BLaER1 treated with 17β-estradiol and CSF1 and Interleukin-3, amounts not matched to agents 10 nM and 100 nM (cell line): ENCODE results near the gene JMJD1C.
"Not testable (repeated sequence)": the region's sequence is repeated elsewhere in the genome, so short reads cannot be mapped to it uniquely, and the experiment has no call there.

Source experiments
- H3K27ac ChIP-seq, 11 experiments: shearing (Covaris generic); formaldehyde crosslinking; 2 replicates each; pipeline ENCODE4 v1.8.1; 2022
- H3K27me3 ChIP-seq, 11 experiments: shearing (Covaris generic); formaldehyde crosslinking; 2 replicates each; pipeline ENCODE4 v1.8.1; 2022
- H3K36me3 ChIP-seq, 11 experiments: shearing (Covaris generic); formaldehyde crosslinking; 2 replicates each; pipeline ENCODE4 v1.8.1; 2022
- H3K4me1 ChIP-seq, 10 experiments: shearing (Covaris generic); formaldehyde crosslinking; 2 replicates each; pipeline ENCODE4 v1.8.1; 2022
- H3K4me2 ChIP-seq, 11 experiments: shearing (Covaris generic); formaldehyde crosslinking; 2 replicates each; pipeline ENCODE4 v1.8.1; 2022
- H3K4me3 ChIP-seq, 10 experiments: shearing (Covaris generic); formaldehyde crosslinking; 2 replicates each; pipeline ENCODE4 v1.8.1; 2022
- H3K9ac ChIP-seq, 11 experiments: shearing (Covaris generic); formaldehyde crosslinking; 2 replicates each; pipeline ENCODE4 v1.8.1; 2022
- H3K9me3 ChIP-seq, 11 experiments: shearing (Covaris generic); formaldehyde crosslinking; replicated peaks in 1 of 11; 2 replicates each; pipeline ENCODE4 v1.8.1; 2022
- H4K20me1 ChIP-seq, 11 experiments: shearing (Covaris generic); formaldehyde crosslinking; 2 replicates each; pipeline ENCODE4 v1.8.1; 2022
- Cebpa-rat ChIP-seq, 11 experiments: shearing (Covaris generic); IDR thresholded peaks; 2 replicates each; pipeline ENCODE4 v1.8.1; 2022

Gene JMJD1C

GRCh38 chr10:63165249-63165648 is 300.5 kb downstream of the JMJD1C start:
- no peaks in the 10 kb centered on the region for H3K27me3 ChIP-seq

DNA sequence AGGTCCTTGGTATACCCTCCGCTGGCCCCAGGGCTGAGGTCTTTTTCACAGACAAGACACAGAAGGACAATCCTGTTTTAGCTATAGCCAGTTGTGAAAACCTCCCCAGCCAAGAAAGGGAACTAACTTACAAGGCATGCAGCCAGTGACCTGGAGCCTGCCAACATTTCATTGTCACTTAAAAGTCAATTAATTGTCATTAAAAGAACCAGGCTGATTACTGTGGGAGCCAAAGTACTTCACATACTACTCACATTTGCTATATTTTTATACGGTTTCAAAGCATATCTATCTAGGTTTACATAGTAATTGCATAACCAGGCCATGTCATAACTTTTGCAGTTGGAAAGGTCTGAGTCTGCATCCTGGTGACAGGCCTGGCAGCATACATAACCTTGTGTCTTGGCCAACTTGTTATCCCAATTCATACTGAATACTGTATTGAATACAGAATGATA is 301.6 kb downstream of the JMJD1C start:
- no peak for TF ChIP-seq Cebpa-rat (IDR thresholded peaks at IDR 0.05)
- Histone ChIP-seq H3K27ac (no peak overlapping the region), H3K36me3 (peaks cover 39 to 61% (median 53%) of the 10 kb centered on the region in 11 experiments)

More at GRCh38 chr10:63165249-63165648, 300.5 kb downstream of the JMJD1C start:
- Histone ChIP-seq H3K4me3 (no peak overlapping the region), H3K4me2 (no peak overlapping the region), H3K36me3 (peaks cover 49 to 71% (median 64%) of the 10 kb centered on the region in 11 experiments), H3K4me1 (peaks cover 0 to 4% (median 0%) of the 10 kb centered on the region in 10 experiments; a peak in 1 of 20 replicates), H3K9ac (no peak overlapping the region), H4K20me1 (peaks cover 0 to 49% (median 6%) of the 10 kb centered on the region in 11 experiments; a peak in 11 of 22 replicates), H3K9me3 (no peaks in the 10 kb centered on the region), H3K27ac (no peak overlapping the region)
- no peak for TF ChIP-seq Cebpa-rat (IDR thresholded peaks at IDR 0.05)

DNA sequence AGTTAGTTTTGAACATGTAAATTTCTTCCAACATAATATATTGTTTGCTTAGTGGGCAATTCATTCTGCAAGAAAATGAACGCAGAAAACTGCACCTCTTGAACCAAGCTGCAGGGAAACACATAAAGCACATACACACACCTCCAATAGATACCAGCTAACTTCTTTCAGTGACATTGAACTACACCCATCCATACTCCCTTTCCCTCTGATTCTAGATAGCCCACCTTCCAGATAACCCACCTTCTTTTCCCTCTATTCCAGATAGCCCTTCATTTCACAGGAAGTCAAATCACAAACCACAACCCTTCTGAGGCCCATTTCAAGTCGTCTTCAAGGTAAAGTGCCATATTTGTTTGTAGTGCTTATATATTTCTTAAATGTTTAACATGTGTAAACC is 304.2 kb downstream of the JMJD1C start:
- peaks cover 4 to 48% (median 21%) of the 10 kb centered on the region in 11 experiments; a peak in 18 of 22 replicates for H4K20me1 ChIP-seq
- no peak overlapping the region; a peak in 1 of 22 replicates for H3K4me2 ChIP-seq
- H3K27me3 ChIP-seq: no peaks in the 10 kb centered on the region
- no peak overlapping the region for H3K4me3 ChIP-seq
- no peaks in the 10 kb centered on the region for H3K9me3 ChIP-seq
- H3K4me1 ChIP-seq: peaks cover 0 to 11% (median 1%) of the 10 kb centered on the region in 10 experiments; a peak in 11 of 20 replicates
- H3K27ac ChIP-seq: no peak overlapping the region
- H3K36me3 ChIP-seq: peaks cover 21 to 37% (median 33%) of the 10 kb centered on the region in 11 experiments; a peak in 21 of 22 replicates
- H3K9ac ChIP-seq: no peak overlapping the region
- no peak for TF ChIP-seq Cebpa-rat (IDR thresholded peaks at IDR 0.05)

More for the DNA sequence above, 301.6 kb downstream of the JMJD1C start:
- peaks cover 0 to 41% (median 7%) of the 10 kb centered on the region in 11 experiments; a peak in 10 of 22 replicates for H4K20me1 ChIP-seq
- H3K4me3 ChIP-seq: no peak overlapping the region
- H3K4me1 ChIP-seq: peaks cover 0 to 4% (median 0%) of the 10 kb centered on the region in 10 experiments; a peak in 1 of 20 replicates
- H3K9me3 ChIP-seq: no peaks in the 10 kb centered on the region
- no peaks in the 10 kb centered on the region for H3K27me3 ChIP-seq
- no peak overlapping the region for H3K9ac ChIP-seq
- H3K4me2 ChIP-seq: no peak overlapping the region

DNA sequence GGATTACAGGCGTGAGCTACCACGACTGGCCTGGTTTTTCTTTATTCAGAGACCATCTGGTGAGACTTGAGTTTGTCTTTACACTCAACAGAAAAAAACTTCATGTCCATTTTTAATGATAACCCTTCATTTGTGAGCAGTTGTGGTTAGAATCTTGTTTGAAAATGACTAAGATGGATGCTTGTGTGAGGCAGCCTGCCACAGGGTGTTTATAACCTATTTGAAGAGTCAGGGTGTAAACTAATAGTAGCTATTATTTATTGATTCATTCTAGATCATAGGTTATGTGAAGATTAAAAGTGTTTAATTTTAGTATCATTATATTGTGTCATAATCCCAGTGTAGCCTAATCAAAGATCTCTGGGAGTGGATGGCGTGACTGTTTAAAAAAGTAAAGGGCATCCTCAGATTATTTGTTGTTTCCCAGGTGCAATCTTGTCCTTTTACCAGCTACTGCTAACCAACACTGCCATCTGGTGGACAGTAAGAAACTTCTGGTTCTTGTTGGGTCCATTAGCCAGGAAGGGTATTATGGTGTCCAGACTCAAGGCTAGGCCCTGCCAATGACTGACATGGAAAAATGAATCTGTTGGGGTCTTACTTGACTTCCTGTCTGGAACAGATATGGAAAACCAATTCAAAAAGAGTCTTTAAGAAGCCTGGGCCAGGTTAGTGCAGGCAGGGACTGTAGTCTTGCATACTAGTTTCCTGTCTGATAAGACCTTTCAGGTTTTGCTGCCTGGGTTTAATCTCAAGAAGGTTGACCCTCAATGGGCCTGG is 307.7 kb downstream of the JMJD1C start:
- H3K27me3 ChIP-seq: no peaks in the 10 kb centered on the region
- no peaks in the 10 kb centered on the region for H3K9me3 ChIP-seq
- peaks cover 0 to 27% (median 17%) of the 10 kb centered on the region in 10 experiments; a peak in 14 of 20 replicates for H3K4me1 ChIP-seq
- peaks cover 14 to 60% (median 38%) of the 10 kb centered on the region in 11 experiments; a peak in 19 of 22 replicates for H4K20me1 ChIP-seq
- H3K9ac ChIP-seq: no peak overlapping the region
- H3K4me2 ChIP-seq: no peak overlapping the region
- TF ChIP-seq Cebpa-rat (IDR thresholded peaks at IDR 0.05): no peak
- H3K36me3 ChIP-seq: peaks cover 13 to 39% (median 24%) of the 10 kb centered on the region in 11 experiments; a peak in 21 of 22 replicates
- H3K4me3 ChIP-seq: no peak overlapping the region
- H3K27ac ChIP-seq: peak overlapping the region in 2 of 11 experiments; percentile 7 to 36; a peak in 1 of 22 replicates

GRCh38 chr10:63156236-63156635 is 309.5 kb downstream of the JMJD1C start:
- peak overlapping the region in 7 of 11 experiments; percentile 10 to 72 (median 41); a peak in 11 of 22 replicates for H3K27ac ChIP-seq
- H3K4me1 ChIP-seq: peaks cover 0 to 27% (median 17%) of the 10 kb centered on the region in 10 experiments; a peak in 14 of 20 replicates

GRCh38 chr10:63155388-63156020 is 310.3 kb downstream of the JMJD1C start:
- Histone ChIP-seq H3K9ac (peak overlapping the region in 4 of 11 experiments; percentile 31 to 53 (median 38); a peak in 5 of 22 replicates), H3K36me3 (peaks cover 32 to 64% (median 47%) of the 10 kb centered on the region in 11 experiments), H3K9me3 (no peaks in the 10 kb centered on the region), H3K27me3 (no peaks in the 10 kb centered on the region), H3K4me1 (peaks cover 0 to 27% (median 17%) of the 10 kb centered on the region in 10 experiments; a peak in 14 of 20 replicates), H3K4me3 (no peak overlapping the region; a peak in 1 of 20 replicates), H3K4me2 (peak overlapping the region in 7 of 11 experiments; percentile 40 to 79 (median 56); a peak in 14 of 22 replicates), H3K27ac (peak overlapping the region in 6 of 11 experiments; percentile 37 to 72 (median 46); a peak in 12 of 22 replicates), H4K20me1 (peaks cover 16 to 82% (median 43%) of the 10 kb centered on the region in 11 experiments; a peak in 19 of 22 replicates)
- no peak for TF ChIP-seq Cebpa-rat (IDR thresholded peaks at IDR 0.05)

More at GRCh38 chr10:63156236-63156635, 309.5 kb downstream of the JMJD1C start:
- H3K4me2 ChIP-seq: peak overlapping the region in 7 of 11 experiments; percentile 40 to 79 (median 56); a peak in 12 of 22 replicates
- H3K9ac ChIP-seq: peak overlapping the region in 4 of 11 experiments; percentile 31 to 53 (median 38); a peak in 5 of 22 replicates
- no peaks in the 10 kb centered on the region for H3K9me3 ChIP-seq
- peaks cover 14 to 78% (median 38%) of the 10 kb centered on the region in 11 experiments; a peak in 19 of 22 replicates for H4K20me1 ChIP-seq
- no peaks in the 10 kb centered on the region for H3K27me3 ChIP-seq
- TF ChIP-seq Cebpa-rat (IDR thresholded peaks at IDR 0.05): no peak
- no peak overlapping the region for H3K4me3 ChIP-seq
- H3K36me3 ChIP-seq: peaks cover 26 to 57% (median 40%) of the 10 kb centered on the region in 11 experiments

- peak overlapping the region in 4 of 11 experiments; percentile 41 to 72 (median 50); a peak in 6 of 22 replicates for H3K27ac ChIP-seq
- no peak overlapping the region for H3K4me3 ChIP-seq
- H3K4me2 ChIP-seq: peak overlapping the region in 6 of 11 experiments; percentile 54 to 79 (median 64); a peak in 10 of 22 replicates
- peaks cover 0 to 27% (median 17%) of the 10 kb centered on the region in 10 experiments; a peak in 14 of 20 replicates for H3K4me1 ChIP-seq
- no peak overlapping the region for H3K9ac ChIP-seq
- peaks cover 16 to 89% (median 50%) of the 10 kb centered on the region in 11 experiments; a peak in 19 of 22 replicates for H4K20me1 ChIP-seq
- H3K27me3 ChIP-seq: no peaks in the 10 kb centered on the region
- H3K9me3 ChIP-seq: no peaks in the 10 kb centered on the region
- peaks cover 39 to 71% (median 54%) of the 10 kb centered on the region in 11 experiments for H3K36me3 ChIP-seq
- TF ChIP-seq Cebpa-rat (IDR thresholded peaks at IDR 0.05): no peak
These were observed 311.0 kb downstream of the JMJD1C start for GRCh38 chr10:63154546-63155387.

- H3K4me3 ChIP-seq, H3K27ac ChIP-seq, H3K9ac ChIP-seq, H3K4me2 ChIP-seq, H3K9me3 ChIP-seq, H3K27me3 ChIP-seq: not testable (repeated sequence)
- H4K20me1 ChIP-seq: peaks cover 16 to 97% (median 55%) of the 10 kb centered on the region in 11 experiments; a peak in 19 of 22 replicates
- peaks cover 46 to 79% (median 62%) of the 10 kb centered on the region in 11 experiments for H3K36me3 ChIP-seq
- peaks cover 0 to 27% (median 17%) of the 10 kb centered on the region in 10 experiments; a peak in 14 of 20 replicates for H3K4me1 ChIP-seq
These were observed 311.8 kb downstream of the JMJD1C start for GRCh38 chr10:63153868-63154545.
